Hepatocyte (in vitro differentiated cells): ENCODE measurements around the gene SLC6A11. TPM values are rescaled to one million over a fixed set of nuclear protein-coding genes. Genes with fewer than 3 reads are reported as not detected.

Experiments
- DNase-seq: peaks from one replicate; pipeline ENCODE4 v3.0.0-alpha.2; 2016; ENCODE audit warnings: low spot score
- H2AFZ ChIP-seq: fragments of 200-600 bp; sonication (generic); 2 replicates; pipeline ENCODE4 v1.6.0; 2016; ENCODE audit warnings: antibody characterized with exemption, mild to moderate bottlenecking
- H3K27ac ChIP-seq: fragments of 200-600 bp; sonication (generic); 2 replicates; pipeline ENCODE4 v1.5.1; 2016; ENCODE audit warnings: mild to moderate bottlenecking
- H3K27me3 ChIP-seq: fragments of 200-600 bp; sonication (generic); 2 replicates; pipeline ENCODE4 v1.6.1; 2016
- H3K36me3 ChIP-seq: fragments of 200-600 bp; sonication (generic); replicated peaks from 2 replicates; pipeline ENCODE4 v1.5.1; 2016; ENCODE audit warnings: low read depth; ENCODE audit not compliant: insufficient read depth
- H3K4me1 ChIP-seq: fragments of 200-600 bp; sonication (generic); 2 replicates; pipeline ENCODE4 v1.5.1; 2016; ENCODE audit warnings: mild to moderate bottlenecking, moderate library complexity; ENCODE audit not compliant: insufficient read depth
- H3K4me2 ChIP-seq: fragments of 200-600 bp; sonication (generic); 2 replicates; pipeline ENCODE4 v1.6.0; 2016
- H3K4me3 ChIP-seq: fragments of 200-600 bp; sonication (generic); 2 replicates; pipeline ENCODE4 v1.5.1; 2016; ENCODE audit warnings: mild to moderate bottlenecking
- H3K79me2 ChIP-seq: fragments of 200-600 bp; sonication (generic); 2 replicates; pipeline ENCODE4 v1.6.0; 2017; ENCODE audit warnings: mild to moderate bottlenecking
- H3K9me2 ChIP-seq: fragments of 200-600 bp; sonication (generic); replicated peaks from 2 replicates; pipeline ENCODE4 v1.6.0; 2017; ENCODE audit warnings: mild to moderate bottlenecking; ENCODE audit not compliant: insufficient read depth
- H3K9me3 ChIP-seq: fragments of 200-600 bp; sonication (generic); 2 replicates; pipeline ENCODE4 v1.5.1; 2016; ENCODE audit warnings: low read depth, mild to moderate bottlenecking
- H4K20me1 ChIP-seq: fragments of 200-600 bp; sonication (generic); 2 replicates; pipeline ENCODE4 v1.6.0; 2016; ENCODE audit warnings: mild to moderate bottlenecking; ENCODE audit not compliant: insufficient read depth, poor library complexity, severe bottlenecking
- EZH2 ChIP-seq: fragments of 200-600 bp; sonication (generic); IDR thresholded peaks from 2 replicates; pipeline ENCODE4 v1.6.1; 2016; ENCODE audit warnings: antibody characterized with exemption, mild to moderate bottlenecking, borderline replicate concordance
- EZH2phosphoT487 ChIP-seq: fragments of 200-600 bp; sonication (generic); IDR thresholded peaks from one replicate; pipeline ENCODE4 v1.6.1; 2018; ENCODE audit warnings: antibody characterized with exemption, mild to moderate bottlenecking, low read depth, moderate library complexity; ENCODE audit not compliant: unreplicated experiment, severe bottlenecking
- WGBS: methylation state at CpG from one replicate; pipeline ENCODE4 v1.1.6; 2016; ENCODE audit warnings: low lambda C conversion rate; ENCODE audit errors: missing lambda C conversion rate; 5-methylcytosine and 5-hydroxymethylcytosine counted together
- polyA plus RNA-seq: library from polyadenylated mRNA; unstranded; fragments of >200 nt; fragmentation: Nextera tagmentation; extraction: Ambion mirVana; gene quantifications from 2 replicates; pipeline ENCODE4 v1.2.1, GENCODE V29; 2016
- total RNA-seq: library from RNA; depleted of rRNA; stranded (reverse); fragments of >200 nt; gene quantifications from 2 replicates; pipeline ENCODE4 v1.2.3, GENCODE V29; 2014
- TF ChIP-seq, protein P1 (sequence below): fragments of 200-600 bp; sonication (generic); IDR thresholded peaks from 2 replicates; pipeline ENCODE4 v1.5.1; 2016; ENCODE audit warnings: antibody characterized with exemption, mild to moderate bottlenecking; ENCODE audit not compliant: poor library complexity

Gene SLC6A11
- total and polyA plus RNA-seq, 2 experiments from 2014 or later: 1.5 to 1.7 TPM

DNA sequence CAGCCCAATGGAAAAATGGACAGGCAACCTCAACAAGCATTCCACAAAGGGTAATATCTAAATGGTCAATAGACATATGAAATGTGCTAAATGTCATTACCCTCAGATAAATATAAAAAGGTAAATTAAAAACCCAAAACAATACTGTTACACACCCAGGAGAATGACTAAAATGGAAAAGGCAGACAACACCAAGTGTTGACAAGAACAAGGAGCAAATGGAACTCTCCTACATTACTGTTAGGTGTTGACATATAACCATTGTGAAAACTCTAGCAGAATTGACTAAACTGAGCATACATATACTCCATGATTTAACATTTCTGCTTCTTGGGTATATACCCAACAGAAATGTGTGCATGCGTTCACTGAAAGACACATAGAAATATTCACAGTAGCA lies 25.3 kb upstream of the SLC6A11 start:
- Histone ChIP-seq H2AFZ (no peak overlapping the region), H3K4me2 (no peak overlapping the region), H3K9me3 (no peaks in the 10 kb centered on the region), H4K20me1 (no peaks in the 10 kb centered on the region), H3K9me2 (no peaks in the 10 kb centered on the region), H3K27me3 (peaks cover 47% of the 10 kb centered on the region), H3K4me3 (no peak overlapping the region), H3K79me2 (no peaks in the 10 kb centered on the region), H3K36me3 (no peaks in the 10 kb centered on the region), H3K4me1 (no peaks in the 10 kb centered on the region), H3K27ac (no peak overlapping the region)
- no peak for DNase-seq
- WGBS: 100% methylated on average over 1 of the region's 1 CpG
- TF ChIP-seq EZH2phosphoT487 (no peak), EZH2 (no peak)
- TF ChIP-seq, protein P1, sequence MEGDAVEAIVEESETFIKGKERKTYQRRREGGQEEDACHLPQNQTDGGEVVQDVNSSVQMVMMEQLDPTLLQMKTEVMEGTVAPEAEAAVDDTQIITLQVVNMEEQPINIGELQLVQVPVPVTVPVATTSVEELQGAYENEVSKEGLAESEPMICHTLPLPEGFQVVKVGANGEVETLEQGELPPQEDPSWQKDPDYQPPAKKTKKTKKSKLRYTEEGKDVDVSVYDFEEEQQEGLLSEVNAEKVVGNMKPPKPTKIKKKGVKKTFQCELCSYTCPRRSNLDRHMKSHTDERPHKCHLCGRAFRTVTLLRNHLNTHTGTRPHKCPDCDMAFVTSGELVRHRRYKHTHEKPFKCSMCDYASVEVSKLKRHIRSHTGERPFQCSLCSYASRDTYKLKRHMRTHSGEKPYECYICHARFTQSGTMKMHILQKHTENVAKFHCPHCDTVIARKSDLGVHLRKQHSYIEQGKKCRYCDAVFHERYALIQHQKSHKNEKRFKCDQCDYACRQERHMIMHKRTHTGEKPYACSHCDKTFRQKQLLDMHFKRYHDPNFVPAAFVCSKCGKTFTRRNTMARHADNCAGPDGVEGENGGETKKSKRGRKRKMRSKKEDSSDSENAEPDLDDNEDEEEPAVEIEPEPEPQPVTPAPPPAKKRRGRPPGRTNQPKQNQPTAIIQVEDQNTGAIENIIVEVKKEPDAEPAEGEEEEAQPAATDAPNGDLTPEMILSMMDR: no peak

DNA sequence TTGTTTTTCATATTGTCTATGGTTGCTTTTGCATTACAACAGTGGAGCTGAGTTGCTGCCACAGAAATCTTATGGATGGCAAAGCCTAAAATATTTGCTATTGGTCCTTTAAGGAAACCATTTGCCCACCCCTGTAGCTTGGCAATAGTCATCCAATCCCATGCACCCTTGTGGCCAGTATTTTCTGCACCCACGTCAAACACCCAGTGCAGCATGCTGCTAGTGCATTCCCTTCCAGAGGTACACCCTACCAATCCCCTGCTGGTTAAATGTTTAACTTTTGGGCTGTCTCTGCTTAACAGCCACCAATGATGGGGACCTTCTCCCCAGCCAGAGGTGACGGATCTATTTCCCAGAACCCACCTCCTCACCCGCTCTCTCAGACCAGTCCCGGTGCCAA lies 23.8 kb upstream of the SLC6A11 start:
- WGBS: 78% methylated on average over 4 of the region's 4 CpGs
- Histone ChIP-seq H3K9me3 (no peaks in the 10 kb centered on the region), H3K4me1 (no peaks in the 10 kb centered on the region), H3K4me2 (no peak overlapping the region), H3K9me2 (no peaks in the 10 kb centered on the region), H3K27me3 (peaks cover 48% of the 10 kb centered on the region), H2AFZ (no peak overlapping the region), H3K4me3 (no peak overlapping the region), H3K79me2 (no peaks in the 10 kb centered on the region), H4K20me1 (no peaks in the 10 kb centered on the region), H3K27ac (no peak overlapping the region), H3K36me3 (no peaks in the 10 kb centered on the region)
- no peak for TF ChIP-seq EZH2
- TF ChIP-seq EZH2phosphoT487: no peak
- TF ChIP-seq, protein P1: no peak
- no peak for DNase-seq

DNA sequence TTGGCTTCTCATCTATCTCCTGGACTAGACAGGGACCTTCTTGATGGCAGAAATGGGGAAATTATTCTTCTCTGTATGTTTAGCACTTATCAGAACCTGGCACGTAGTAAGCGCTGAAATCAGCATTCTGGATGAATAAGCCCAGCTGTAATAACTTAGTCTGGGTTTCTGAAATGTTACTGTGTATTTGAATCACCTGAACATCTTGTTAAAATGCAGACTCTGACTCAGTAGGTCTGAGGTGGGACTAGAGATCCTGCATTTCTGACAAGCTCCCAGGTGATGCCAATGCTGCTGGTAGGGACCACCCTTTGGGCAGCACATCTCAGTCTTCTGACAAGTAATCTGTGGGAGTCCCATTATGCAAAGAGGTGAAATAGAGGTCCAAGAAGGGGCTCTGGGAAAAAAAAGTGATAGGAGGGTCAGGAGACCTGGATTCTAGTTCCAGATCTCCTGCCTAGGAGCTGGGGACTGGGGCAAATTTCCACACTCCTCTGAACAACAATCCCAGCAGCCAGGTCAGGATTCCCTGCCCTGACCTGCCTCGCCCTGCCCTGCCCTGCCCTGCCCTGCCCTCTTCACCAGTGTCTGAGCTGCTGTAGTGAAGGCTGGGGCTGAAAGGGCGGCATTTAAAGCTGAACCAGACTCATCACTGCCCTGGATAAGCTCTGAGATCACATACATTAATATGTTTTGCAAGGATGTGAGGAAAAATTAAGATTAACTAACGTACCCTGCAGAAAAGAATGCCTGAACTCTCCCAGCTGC lies 17.2 kb upstream of the SLC6A11 start:
- Histone ChIP-seq H2AFZ (no peak overlapping the region), H3K9me2 (no peaks in the 10 kb centered on the region), H3K9me3 (no peaks in the 10 kb centered on the region), H3K4me2 (no peak overlapping the region), H4K20me1 (no peaks in the 10 kb centered on the region), H3K27ac (no peak overlapping the region), H3K36me3 (no peaks in the 10 kb centered on the region), H3K4me3 (no peak overlapping the region), H3K4me1 (peaks cover 3% of the 10 kb centered on the region), H3K27me3 (peaks cover 46% of the 10 kb centered on the region), H3K79me2 (no peaks in the 10 kb centered on the region)
- 53% methylated on average over 5 of the region's 5 CpGs for WGBS
- no peak for TF ChIP-seq EZH2
- TF ChIP-seq EZH2phosphoT487: no peak
- TF ChIP-seq, protein P1: no peak
- no peak for DNase-seq
